Stimulated activated CD4-positive, alpha-beta T cell treated with anti-CD3 and anti-CD28 coated beads, Interleukin-15, amount 100 ng/mL, for 1 hour (primary cell): ENCODE measurements around the gene SLC6A7.
A peak's percentile ranks its signal among the peaks of the same experiment; 100 is the strongest.

ENCODE experiments used
- DNase-seq, 2 donors: peaks; one replicate each; pipeline ENCODE4 v3.0.0-alpha.2; 2020; ENCODE audit warnings: low read depth in 1 of 2, low spot score in 1 of 2

Gene SLC6A7

GRCh38 chr5:150155258-150156026, 34.4 kb upstream of the SLC6A7 start, which contains the start of gene PDGFRB:
Gene PDGFRB, minus strand, starts transcription at chr5:150155845. Its CDS starts 18,798 bp downstream, at chr5:150137047.
- peak in 1 of 2 donors; percentile 10 for DNase-seq

GRCh38 chr5:150156027-150156368, 33.9 kb upstream of the SLC6A7 start:
- no peak for DNase-seq

DNA sequence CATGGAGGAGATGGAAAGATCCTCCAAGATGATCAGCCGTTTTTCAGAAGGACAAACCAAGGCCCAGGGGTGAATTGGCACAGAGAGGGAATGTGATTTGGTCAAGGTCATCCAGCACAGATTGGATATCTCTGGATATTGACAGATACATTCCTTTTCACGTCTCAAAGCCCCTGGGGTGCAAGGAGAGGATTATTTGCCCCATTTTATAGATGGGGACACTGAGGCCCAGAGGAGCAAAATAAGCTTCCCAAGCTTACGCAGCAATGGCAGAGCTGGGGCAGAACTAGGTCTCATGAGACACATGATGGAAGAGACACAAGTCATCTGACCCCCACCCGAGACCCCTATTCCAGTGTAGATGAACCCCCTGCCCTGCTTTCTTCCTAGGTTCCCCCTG, 33.3 kb upstream of the SLC6A7 start:
- DNase-seq = no peak

DNA sequence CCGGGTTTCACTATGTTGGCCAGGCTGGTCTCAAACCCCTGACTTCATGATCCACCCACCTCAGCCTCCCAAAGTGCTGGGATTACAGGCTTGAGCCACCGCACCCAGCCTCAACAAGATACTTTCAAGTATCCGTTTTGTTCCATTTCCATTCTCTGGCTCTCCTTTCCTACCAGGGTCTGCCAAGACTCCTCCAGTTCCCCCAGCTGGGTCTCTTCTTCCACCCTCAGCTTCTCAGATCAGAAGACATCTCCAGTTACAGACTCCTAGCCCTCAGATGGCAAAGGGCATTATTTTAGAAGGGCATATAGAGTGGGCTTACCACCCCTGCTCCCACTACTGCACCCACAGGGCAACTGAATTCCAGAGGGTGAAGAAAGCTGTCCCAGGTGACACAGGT, 32.7 kb upstream of the SLC6A7 start:
- no peak for DNase-seq

DNA sequence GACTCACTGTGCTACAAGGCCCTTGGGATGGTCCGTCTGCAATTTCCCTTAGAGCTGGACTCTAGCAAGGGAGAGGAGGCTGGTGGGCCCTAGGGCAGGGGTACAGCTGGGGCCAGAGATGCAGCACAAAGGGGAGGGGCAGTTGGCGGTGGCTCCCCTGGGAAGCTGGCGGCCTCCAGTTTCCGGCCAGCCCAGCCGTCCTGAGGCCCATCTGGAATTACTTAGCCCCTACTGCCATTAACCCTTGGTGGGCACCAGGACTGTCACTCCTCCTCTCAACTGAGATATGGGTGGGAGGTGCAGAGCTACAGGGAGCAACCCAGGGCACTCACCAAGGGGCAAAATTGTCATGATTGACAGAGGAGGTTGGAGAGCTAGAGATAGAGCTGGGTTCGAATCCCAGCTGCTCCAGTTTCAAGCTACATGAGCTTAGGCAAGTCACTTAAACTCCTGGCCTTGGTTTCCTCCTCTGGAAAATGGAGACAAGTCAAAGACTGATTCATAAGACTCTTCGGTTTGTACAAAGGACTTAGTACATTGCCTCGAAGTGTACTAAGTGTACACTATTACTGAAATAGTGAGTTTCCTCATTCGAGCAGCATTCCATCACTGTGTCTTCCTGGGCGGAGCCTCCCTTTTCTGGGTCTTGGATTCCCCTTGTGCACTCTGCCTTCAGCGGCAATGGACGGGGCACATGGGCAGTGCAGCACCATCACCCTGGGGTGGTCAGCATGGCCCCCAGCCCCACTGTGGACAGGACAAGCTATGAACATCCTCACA, 31.5 kb upstream of the SLC6A7 start:
- DNase-seq = no peak

DNA sequence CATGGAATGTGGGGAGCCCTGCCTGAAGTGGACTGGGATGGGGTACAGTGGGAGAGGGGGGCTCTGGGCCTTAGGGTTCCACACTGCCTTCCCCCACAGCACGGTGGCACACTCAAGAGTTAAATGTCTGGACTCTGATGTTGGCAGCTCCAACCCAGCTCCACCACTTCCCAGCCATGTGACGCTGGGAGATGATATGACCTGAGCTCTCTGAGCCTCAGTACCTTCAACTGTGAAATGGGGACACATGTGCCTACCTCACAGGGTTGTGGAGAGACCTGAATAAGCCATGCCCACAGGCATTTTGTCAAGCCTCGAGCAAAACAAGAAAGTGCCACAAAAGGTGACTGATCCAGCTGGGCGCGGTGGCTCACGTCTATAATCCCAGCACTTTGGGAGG, 30.8 kb upstream of the SLC6A7 start:
- DNase-seq = no peak

DNA sequence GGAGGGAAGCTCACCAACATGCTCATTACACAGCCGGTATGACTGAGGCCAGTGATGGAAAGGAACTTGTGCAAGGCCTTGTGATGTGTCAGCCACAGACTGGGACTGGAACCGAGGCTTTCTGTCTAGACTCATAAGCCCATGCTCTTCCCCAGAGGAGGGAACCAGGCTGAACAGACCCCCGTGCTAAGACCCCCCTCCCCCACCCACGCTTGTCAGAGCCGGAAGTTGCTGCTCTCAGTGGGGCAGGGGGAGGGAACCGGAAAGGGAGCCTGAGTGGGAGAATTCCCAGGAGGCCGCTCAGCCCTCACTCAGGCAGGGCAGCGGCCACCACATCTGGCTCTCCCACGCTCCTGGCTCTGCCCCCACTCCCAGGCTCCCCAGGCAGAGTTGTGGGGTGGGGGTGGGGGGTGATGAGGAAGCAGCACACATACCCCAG, 30.1 kb upstream of the SLC6A7 start:
- DNase-seq = no peak

DNA sequence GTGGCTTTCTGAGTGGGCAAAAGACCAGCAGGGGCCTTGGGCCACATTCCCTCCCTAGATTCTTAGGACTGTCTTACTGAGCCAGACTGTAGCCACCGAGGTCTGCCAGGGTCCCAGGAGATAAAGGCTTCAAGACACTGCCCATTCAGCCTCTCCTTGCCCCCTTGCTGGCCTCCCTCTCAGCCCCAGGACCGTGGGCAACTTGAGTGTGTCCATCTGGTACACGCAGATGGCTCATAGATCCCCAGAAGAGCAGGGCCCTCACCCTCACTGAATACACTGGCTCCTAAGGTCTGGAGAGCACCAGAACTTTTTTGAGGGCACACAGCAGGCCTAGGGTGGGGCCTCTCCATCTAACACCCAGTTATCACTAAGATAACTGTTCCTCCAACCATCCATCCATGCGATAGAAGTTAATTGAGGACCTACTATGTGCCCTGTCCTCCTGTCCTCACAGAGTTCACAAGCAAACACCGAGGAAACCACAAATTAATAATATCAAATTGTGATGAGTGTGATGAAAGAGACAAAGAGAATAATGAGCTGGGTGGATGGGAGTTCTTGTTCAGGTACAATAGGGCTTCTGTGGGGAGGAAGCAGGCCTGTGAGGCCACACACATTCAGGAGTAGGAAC, 29.3 kb upstream of the SLC6A7 start:
- no peak for DNase-seq

DNA sequence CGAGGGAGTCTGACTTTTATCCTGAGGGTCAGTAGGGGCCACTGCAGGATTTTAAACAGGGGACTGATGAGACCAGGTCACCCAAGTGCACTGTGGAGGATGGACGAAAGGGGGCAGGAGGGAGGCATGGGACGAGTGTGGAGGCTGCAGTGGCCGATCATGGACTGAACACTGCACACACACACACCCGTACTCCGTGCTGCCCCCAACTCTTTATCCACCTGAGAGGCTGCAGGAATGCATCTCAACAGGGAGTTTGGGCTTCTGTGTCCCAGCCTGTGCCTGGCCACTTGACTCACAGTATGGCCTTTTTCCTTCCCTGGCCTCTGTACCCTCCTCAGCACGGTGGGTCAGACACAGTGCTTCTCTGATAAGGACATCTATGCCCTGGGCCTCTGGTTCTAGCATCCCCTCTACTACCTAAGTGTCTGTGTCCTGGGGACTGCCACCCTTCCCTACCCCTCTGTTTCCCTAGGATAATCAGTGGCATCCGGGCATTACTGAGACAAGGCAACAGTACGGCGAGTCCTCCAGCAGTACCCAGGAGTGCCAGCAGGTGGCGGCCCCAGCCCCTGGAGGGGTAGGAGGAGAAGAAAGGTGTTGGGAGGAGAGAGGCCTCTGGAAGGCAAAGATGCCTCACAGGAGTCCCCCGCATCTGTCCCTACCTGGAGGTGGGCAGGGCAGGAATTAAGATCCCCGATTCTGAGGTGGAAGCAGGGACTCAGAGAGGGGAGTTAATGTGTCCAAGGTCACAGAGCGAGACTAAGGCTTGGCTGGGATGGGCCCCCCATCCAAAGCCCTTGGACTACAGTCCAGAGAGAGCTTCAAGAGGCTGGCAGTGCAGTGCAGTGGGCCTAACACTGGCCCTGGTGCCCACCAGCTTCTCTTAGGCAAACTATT, 28.4 kb upstream of the SLC6A7 start:
- DNase-seq = peak; percentile 46 to 71

DNA sequence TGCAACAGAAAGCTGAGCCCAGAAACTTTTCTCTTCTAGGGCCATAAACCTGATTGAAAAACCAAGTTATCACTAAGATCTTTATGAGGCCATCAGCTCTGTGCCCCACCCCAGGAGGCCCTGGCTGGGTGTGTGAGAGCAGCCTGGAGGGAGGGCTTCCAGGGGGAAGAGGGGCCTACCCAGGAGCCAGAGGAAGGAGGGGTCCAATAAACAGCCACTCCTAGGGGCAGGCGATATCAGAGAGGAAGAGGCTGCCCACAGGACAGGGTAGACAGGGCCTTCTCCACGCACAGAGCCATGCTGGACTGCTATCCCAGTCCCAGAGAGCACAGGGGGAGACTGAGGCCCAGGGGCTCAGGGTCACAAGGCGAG, 27.7 kb upstream of the SLC6A7 start:
- DNase-seq = no peak

GRCh38 chr5:150163035-150163434, 26.8 kb upstream of the SLC6A7 start:
- no peak for DNase-seq

- DNase-seq = no peak
Measured at GRCh38 chr5:150163547-150164059, 26.3 kb upstream of the SLC6A7 start.

- DNase-seq = no peak
Measured at GRCh38 chr5:150164211-150164980, 25.5 kb upstream of the SLC6A7 start.

- DNase-seq = no peak
Measured at GRCh38 chr5:150166037-150166649, 23.7 kb upstream of the SLC6A7 start.

DNA sequence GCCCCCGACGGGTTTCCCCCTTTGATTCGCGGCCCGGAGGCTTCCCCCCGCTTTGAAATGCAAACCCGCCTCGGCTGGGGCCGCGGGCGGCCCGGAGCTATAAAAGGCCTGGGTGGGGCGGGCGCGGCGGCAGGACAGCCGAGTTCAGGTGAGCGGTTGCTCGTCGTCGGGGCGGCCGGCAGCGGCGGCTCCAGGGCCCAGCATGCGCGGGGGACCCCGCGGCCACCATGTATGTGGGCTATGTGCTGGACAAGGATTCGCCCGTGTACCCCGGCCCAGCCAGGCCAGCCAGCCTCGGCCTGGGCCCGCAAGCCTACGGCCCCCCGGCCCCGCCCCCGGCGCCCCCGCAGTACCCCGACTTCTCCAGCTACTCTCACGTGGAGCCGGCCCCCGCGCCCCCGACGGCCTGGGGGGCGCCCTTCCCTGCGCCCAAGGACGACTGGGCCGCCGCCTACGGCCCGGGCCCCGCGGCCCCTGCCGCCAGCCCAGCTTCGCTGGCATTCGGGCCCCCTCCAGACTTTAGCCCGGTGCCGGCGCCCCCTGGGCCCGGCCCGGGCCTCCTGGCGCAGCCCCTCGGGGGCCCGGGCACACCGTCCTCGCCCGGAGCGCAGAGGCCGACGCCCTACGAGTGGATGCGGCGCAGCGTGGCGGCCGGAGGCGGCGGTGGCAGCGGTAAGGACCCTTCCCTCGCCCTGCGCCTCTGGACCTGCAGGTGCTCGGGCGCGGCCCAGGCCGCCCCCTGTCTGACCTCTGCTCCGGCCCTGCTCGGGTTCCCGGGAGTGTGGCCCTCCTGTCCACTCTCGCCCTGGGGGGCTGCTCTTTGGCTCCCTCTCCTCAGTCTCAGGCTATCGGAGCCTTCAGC, 23.0 kb upstream of the SLC6A7 start, which contains the start of gene CDX1:
TSS of gene CDX1 (plus strand) at position 129 of the 862 bp plus-strand sequence. CDS start at position 228, 99 bp downstream.
- DNase-seq = no peak

GRCh38 chr5:150167512-150167850, 22.4 kb upstream of the SLC6A7 start:
- no peak for DNase-seq

DNA sequence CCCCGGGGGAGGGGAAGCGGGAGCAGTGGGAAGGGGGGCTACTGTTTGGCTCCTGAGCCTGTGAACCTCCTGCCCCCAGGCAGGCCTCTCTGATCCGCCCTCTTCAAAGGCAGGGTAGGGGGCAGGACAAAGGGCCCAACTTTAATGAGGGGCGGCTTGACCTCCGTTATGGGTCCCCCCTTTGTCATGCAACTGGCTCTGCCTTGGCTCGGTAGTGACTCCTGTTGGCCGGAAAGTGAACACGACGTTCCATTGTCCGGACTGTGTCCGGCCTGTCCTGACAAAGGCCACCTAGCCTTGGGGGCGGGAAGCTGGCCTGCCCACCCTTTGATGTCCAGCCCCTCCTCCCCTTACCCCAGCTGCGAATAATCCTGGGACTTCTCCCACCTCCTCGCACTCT, 22.0 kb upstream of the SLC6A7 start:
- DNase-seq = no peak

- DNase-seq = no peak
Measured at GRCh38 chr5:150168864-150169263, 21.0 kb upstream of the SLC6A7 start.

DNA sequence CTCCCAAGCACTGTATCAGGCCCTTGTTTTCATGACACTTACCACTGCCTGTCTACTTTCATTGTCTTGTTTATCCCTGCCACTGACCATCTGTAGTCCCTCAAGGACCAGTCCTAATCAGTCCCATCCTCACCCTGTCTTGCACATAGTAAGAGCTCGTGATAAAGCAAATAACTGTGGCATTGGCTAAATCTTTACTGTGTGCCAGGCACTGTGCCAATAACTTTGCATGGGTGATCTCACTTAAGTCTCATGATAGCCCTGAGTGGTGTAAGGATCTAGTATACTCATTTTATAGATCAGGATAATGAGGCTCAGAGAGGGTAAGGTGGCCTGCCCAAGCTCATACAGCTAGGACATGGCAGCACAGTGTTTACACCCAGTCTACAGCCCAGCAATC, 17.7 kb upstream of the SLC6A7 start:
- no peak for DNase-seq
